ENCODE results near the gene CLSTN3. TPM values are rescaled to one million over a fixed set of nuclear protein-coding genes. Genes with fewer than 3 reads are reported as not detected.

The CLSTN3 gene
- total and polyA plus RNA-seq, 2 donors (not counting 3 experiments of a cell fraction or from before 2014, with no cell fraction given), result 27.8 to 45.9 TPM

DNA sequence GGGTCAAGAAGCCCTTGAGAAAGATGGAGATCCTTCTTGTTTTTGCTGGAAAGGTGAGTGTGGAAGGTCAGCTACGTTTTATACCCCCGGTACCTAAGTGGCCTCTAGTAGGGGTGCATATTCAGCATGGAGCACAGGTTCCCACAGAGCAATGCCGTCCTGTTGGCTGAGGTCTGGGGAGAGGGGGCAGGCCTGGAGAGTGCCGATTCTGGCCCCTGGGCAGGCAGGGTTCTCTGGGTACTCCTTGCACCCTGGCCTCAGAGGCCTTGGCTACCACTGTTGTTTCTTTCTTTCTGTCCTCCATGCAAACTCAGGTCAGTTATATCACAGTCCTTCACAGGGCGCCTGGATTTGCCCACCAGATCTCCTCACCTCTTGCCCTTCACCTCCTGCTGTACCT is 10.0 kb upstream of the CLSTN3 start:
- TF ChIP-seq EZH2 (IDR thresholded peaks at IDR 0.05; ENCODE audit: borderline replicate concordance, low read depth, low read length, severe bottlenecking) (no peak), FOS (IDR thresholded peaks at IDR 0.05; ENCODE audit: borderline replicate concordance, insufficient read depth, low read length) (no peak), POLR2AphosphoS5 (IDR thresholded peaks at IDR 0.05; ENCODE audit: insufficient read depth, low read depth, low read length) (no peak), GATA2 (IDR thresholded peaks at IDR 0.05; ENCODE audit: insufficient read depth, insufficient read length, low read depth, low read length) (no peak), POLR2A (IDR thresholded peaks at IDR 0.05; ENCODE audit: low read depth, low read length) (no peak), JUN (IDR thresholded peaks at IDR 0.05; ENCODE audit: borderline replicate concordance, insufficient read depth, insufficient read length, low read depth) (no peak), MYC (IDR thresholded peaks at IDR 0.05; ENCODE audit: low read depth, low read length) (no peak)
- TF ChIP-seq, protein P1, sequence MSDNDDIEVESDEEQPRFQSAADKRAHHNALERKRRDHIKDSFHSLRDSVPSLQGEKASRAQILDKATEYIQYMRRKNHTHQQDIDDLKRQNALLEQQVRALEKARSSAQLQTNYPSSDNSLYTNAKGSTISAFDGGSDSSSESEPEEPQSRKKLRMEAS (IDR thresholded peaks at IDR 0.05; ENCODE audit: insufficient read depth, insufficient read length), result no peak
- TF ChIP-seq, protein P2, sequence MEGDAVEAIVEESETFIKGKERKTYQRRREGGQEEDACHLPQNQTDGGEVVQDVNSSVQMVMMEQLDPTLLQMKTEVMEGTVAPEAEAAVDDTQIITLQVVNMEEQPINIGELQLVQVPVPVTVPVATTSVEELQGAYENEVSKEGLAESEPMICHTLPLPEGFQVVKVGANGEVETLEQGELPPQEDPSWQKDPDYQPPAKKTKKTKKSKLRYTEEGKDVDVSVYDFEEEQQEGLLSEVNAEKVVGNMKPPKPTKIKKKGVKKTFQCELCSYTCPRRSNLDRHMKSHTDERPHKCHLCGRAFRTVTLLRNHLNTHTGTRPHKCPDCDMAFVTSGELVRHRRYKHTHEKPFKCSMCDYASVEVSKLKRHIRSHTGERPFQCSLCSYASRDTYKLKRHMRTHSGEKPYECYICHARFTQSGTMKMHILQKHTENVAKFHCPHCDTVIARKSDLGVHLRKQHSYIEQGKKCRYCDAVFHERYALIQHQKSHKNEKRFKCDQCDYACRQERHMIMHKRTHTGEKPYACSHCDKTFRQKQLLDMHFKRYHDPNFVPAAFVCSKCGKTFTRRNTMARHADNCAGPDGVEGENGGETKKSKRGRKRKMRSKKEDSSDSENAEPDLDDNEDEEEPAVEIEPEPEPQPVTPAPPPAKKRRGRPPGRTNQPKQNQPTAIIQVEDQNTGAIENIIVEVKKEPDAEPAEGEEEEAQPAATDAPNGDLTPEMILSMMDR (IDR thresholded peaks at IDR 0.05; ENCODE audit: extremely low read depth in 1 of 2, insufficient read depth in 1 of 2, low read depth in 1 of 2, low read length in 2 of 2), result no peak
- CTCF ChIA-PET, result interaction anchor here (1.0 to 2.1 kb wide), 3 partner anchors 9 to 175 kb away, joined by 3 to 7 read pairs (median 3); partner anchors contain the start of gene C1RL
- H3K4me1 ChIP-seq (ENCODE audit: control insufficient read depth, extremely low read depth, insufficient read depth, low read length), result peaks cover 22% of the 10 kb centered on the region

More for the DNA sequence above, 10.0 kb upstream of the CLSTN3 start:
- DNase-seq (ENCODE audit: low read depth, low spot score) (no peak), FAIRE-seq (no peak)
- BruUV-seq (replicated peaks), result no TSS peak
- Histone ChIP-seq H2AFZ (ENCODE audit: low read depth, low read length) (no peak overlapping the region), H3K79me2 (ENCODE audit: control insufficient read depth, insufficient read depth, low read length) (no peaks in the 10 kb centered on the region), H3K9me1 (replicated peaks; ENCODE audit: control insufficient read depth, extremely low read depth, insufficient read depth, low read length) (no peaks in the 10 kb centered on the region), H3K36me3 (ENCODE audit: control insufficient read depth in 2 of 2, extremely low read depth in 1 of 2, insufficient read depth in 2 of 2, low read length in 2 of 2) (no peaks in the 10 kb centered on the region), H3K27me3 (ENCODE audit: control insufficient read depth in 2 of 2, insufficient read depth in 2 of 2, low read length in 2 of 2) (no peaks in the 10 kb centered on the region), H3K4me3 (replicated peaks in 1 of 3; ENCODE audit: insufficient read depth in 1 of 3, low read depth in 1 of 3, low read length in 3 of 3) (no peak overlapping the region), H4K20me1 (replicated peaks; ENCODE audit: control insufficient read depth, extremely low read depth, insufficient read depth, low read length) (no peaks in the 10 kb centered on the region), H3K27ac (ENCODE audit: insufficient read depth, low read depth, low read length) (no peak overlapping the region), H3K9ac (replicated peaks; ENCODE audit: extremely low read depth, insufficient read depth, low read length) (no peak overlapping the region), H3K4me2 (ENCODE audit: insufficient read depth, low read length) (no peak overlapping the region), H3K9me3 (replicated peaks; ENCODE audit: control insufficient read depth, insufficient read depth, low read length) (no peaks in the 10 kb centered on the region)
- POLR2A ChIA-PET, result no interaction called here
- intact Hi-C loops (cut with micrococcal nuclease), result no loop called here
- dilution Hi-C loops (cut with MboI; ENCODE audit: extremely low pct_ligation_motif_present, low sequenced_read_pairs), result no loop called here

Data from endothelial cell of umbilical vein (primary cell).